ENCODE measurements around the gene VAMP2.
A peak's percentile ranks its signal among the peaks of the same experiment; 100 is the strongest.

Gene VAMP2

GRCh38 chr17:8162997-8163977, 539 bp upstream of the VAMP2 start (continued):
- peak; percentile 82; the same call in 1 of the 2 replicates for TF ChIP-seq ZBTB10 (tag by site-specific recombination; IDR thresholded peaks at IDR 0.05)
- TF ChIP-seq ZBTB20 (tag by site-specific recombination; IDR thresholded peaks at IDR 0.05): peak; percentile 38
- TF ChIP-seq PRDM2 (tag by site-specific recombination; IDR thresholded peaks at IDR 0.05; ENCODE audit: borderline replicate concordance): no peak
- TF ChIP-seq ZNF239 (tag by site-specific recombination; IDR thresholded peaks at IDR 0.05): no peak
- peak; percentile 72 for TF ChIP-seq ZFHX2 (tag by site-specific recombination; conservative IDR thresholded peaks at IDR 0.05)
- TF ChIP-seq HIC1 (tag by site-specific recombination; IDR thresholded peaks at IDR 0.05): no peak
- no peak for TF ChIP-seq YY2 (tag by site-specific recombination; IDR thresholded peaks at IDR 0.05)
- TF ChIP-seq ZEB2 (tag by site-specific recombination; IDR thresholded peaks at IDR 0.05): peak; percentile 15; the same call in 1 of the 2 replicates
- no peak for TF ChIP-seq ZNF544 (tag by site-specific recombination; IDR thresholded peaks at IDR 0.05)
- no peak for TF ChIP-seq KLF16 (tag by site-specific recombination; IDR thresholded peaks at IDR 0.05)
- no peak for TF ChIP-seq ZNF211 (tag by site-specific recombination; IDR thresholded peaks at IDR 0.05; ENCODE audit: low read depth)
- no peak for TF ChIP-seq ZNF155 (tag by site-specific recombination; IDR thresholded peaks at IDR 0.05)
- TF ChIP-seq PRDM10 (tag by site-specific recombination; IDR thresholded peaks at IDR 0.05): peak; percentile 43

Measured in HEK293 (cell line).